ENCODE data around the gene SPIRE2. TPM values are rescaled to one million over a fixed set of nuclear protein-coding genes. Genes with fewer than 3 reads are reported as not detected.
A peak's percentile ranks its signal among the peaks of the same experiment; 100 is the strongest.

The SPIRE2 gene
- total RNA-seq, 3 donors from 2014 or later (not counting 1 experiment from before 2014, with no cell fraction given) = 4.5 to 8.7 (median 6.5) TPM

GRCh38 chr16:89861648-89862047, 33.4 kb downstream of the SPIRE2 start:
- no peak overlapping the region for H3K27ac ChIP-seq (ENCODE audit: low read length)

DNA sequence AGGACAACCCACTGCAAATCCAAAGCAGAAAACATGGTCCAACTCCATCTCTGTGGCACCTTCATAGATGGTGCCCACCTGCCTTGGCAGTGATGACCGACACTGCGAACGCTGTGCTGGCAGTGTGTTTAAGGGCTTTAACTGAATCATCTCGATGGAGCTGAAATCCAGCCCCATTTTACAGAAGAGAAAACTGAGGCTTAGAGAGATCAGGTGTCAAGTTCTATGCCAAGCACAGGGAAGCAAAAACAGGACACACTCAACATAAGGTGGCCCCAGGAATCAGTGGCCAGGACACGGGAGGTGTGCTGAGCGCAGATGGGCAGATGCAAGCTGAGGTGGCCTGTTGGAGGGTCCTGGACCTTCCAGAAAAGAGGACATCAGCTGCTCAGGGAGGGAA, 34.5 kb downstream of the SPIRE2 start:
- no peaks in the 10 kb centered on the region for H3K9me3 Mint-ChIP-seq
- Histone ChIP-seq H3K9me3 (ENCODE audit: control insufficient read depth, insufficient read depth, low read length) (peaks cover 2% of the 10 kb centered on the region), H3K36me3 (ENCODE audit: control insufficient read depth, insufficient read depth, low read length) (no peaks in the 10 kb centered on the region), H3K27me3 (ENCODE audit: control insufficient read depth, insufficient read depth, low read length) (no peaks in the 10 kb centered on the region), H3K27ac (ENCODE audit: low read length) (peak overlapping the region; percentile 79), H3K4me3 (ENCODE audit: low read length) (peak overlapping the region; percentile 28), H3K4me1 (ENCODE audit: control insufficient read depth, insufficient read depth, low read length) (peaks cover 50% of the 10 kb centered on the region)
- WGBS (ENCODE audit: insufficient coverage) = 94% methylated on average over 6 of the region's 6 CpGs
- ATAC-seq (no peak), DNase-seq (no peak)
- H3K4me1 Mint-ChIP-seq = peaks cover 39 to 44% of the 10 kb centered on the region in 2 donors
- H3K36me3 Mint-ChIP-seq = no peaks in the 10 kb centered on the region
- TF ChIP-seq CTCF (IDR thresholded peaks at IDR 0.05) = no peak
- H3K4me3 Mint-ChIP-seq = peak overlapping the region; percentile 92
- intact Hi-C loops (cut with micrococcal nuclease) = loop anchor here (5.0 kb wide), 3 partner anchors 45 to 140 kb away; partner anchors contain the start of genes FANCA, VPS9D1 and ZNF276
- H3K27ac Mint-ChIP-seq = peak overlapping the region; percentile 91
- H3K27me3 Mint-ChIP-seq (ENCODE audit: low read depth in 2 of 2) = no peaks in the 10 kb centered on the region

More at GRCh38 chr16:89861648-89862047, 33.4 kb downstream of the SPIRE2 start:
- H3K9me3 Mint-ChIP-seq = no peaks in the 10 kb centered on the region
- intact Hi-C loops (cut with micrococcal nuclease) = loop anchor here (1.0 to 5.0 kb wide), 5 partner anchors 44 to 161 kb away; partner anchors contain the start of genes FANCA, SPATA2L, VPS9D1 and ZNF276
- H3K27ac Mint-ChIP-seq = peak overlapping the region in 1 of 2 donors; percentile 84
- H3K4me1 ChIP-seq (ENCODE audit: control insufficient read depth, insufficient read depth, low read length) = peaks cover 50% of the 10 kb centered on the region
- no peaks in the 10 kb centered on the region for H3K9me3 ChIP-seq (ENCODE audit: control insufficient read depth, insufficient read depth, low read length)
- no peak for DNase-seq
- no peaks in the 10 kb centered on the region for H3K27me3 ChIP-seq (ENCODE audit: control insufficient read depth, insufficient read depth, low read length)
- no peaks in the 10 kb centered on the region for H3K36me3 Mint-ChIP-seq
- WGBS (ENCODE audit: insufficient coverage) = 85% methylated on average over 11 of the region's 12 CpGs
- TF ChIP-seq CTCF (IDR thresholded peaks at IDR 0.05) = no peak
- no peak for ATAC-seq
- no peak overlapping the region for H3K4me3 ChIP-seq (ENCODE audit: low read length)
- no peaks in the 10 kb centered on the region for H3K36me3 ChIP-seq (ENCODE audit: control insufficient read depth, insufficient read depth, low read length)
- no peaks in the 10 kb centered on the region for H3K27me3 Mint-ChIP-seq (ENCODE audit: low read depth in 2 of 2)
- H3K4me1 Mint-ChIP-seq = peaks cover 39 to 44% of the 10 kb centered on the region in 2 donors
- no peak overlapping the region for H3K4me3 Mint-ChIP-seq

- TF ChIP-seq CTCF (IDR thresholded peaks at IDR 0.05) = no peak
- DNase-seq (peak in 1 of 2 donors; percentile 72), ATAC-seq (peak; percentile 71 to 81 (median 74))
- no peaks in the 10 kb centered on the region for H3K9me3 Mint-ChIP-seq
- Histone ChIP-seq H3K4me1 (ENCODE audit: control insufficient read depth, insufficient read depth, low read length) (peaks cover 50% of the 10 kb centered on the region), H3K27me3 (ENCODE audit: control insufficient read depth, insufficient read depth, low read length) (no peaks in the 10 kb centered on the region), H3K27ac (ENCODE audit: low read length) (peak overlapping the region; percentile 79), H3K4me3 (ENCODE audit: low read length) (peak overlapping the region; percentile 28), H3K9me3 (ENCODE audit: control insufficient read depth, insufficient read depth, low read length) (peaks cover 7% of the 10 kb centered on the region), H3K36me3 (ENCODE audit: control insufficient read depth, insufficient read depth, low read length) (no peaks in the 10 kb centered on the region)
- intact Hi-C loops (cut with micrococcal nuclease) = loop anchor here (5.0 kb wide), 3 partner anchors 47 to 142 kb away; partner anchors contain the start of genes FANCA, VPS9D1 and ZNF276
- peak overlapping the region; percentile 91 for H3K27ac Mint-ChIP-seq
- H3K4me1 Mint-ChIP-seq = peaks cover 39 to 44% of the 10 kb centered on the region in 2 donors
- WGBS (ENCODE audit: insufficient coverage) = 8% methylated on average over 20 of the region's 21 CpGs
- no peaks in the 10 kb centered on the region for H3K36me3 Mint-ChIP-seq
- no peaks in the 10 kb centered on the region for H3K27me3 Mint-ChIP-seq (ENCODE audit: low read depth in 2 of 2)
- peak overlapping the region; percentile 92 for H3K4me3 Mint-ChIP-seq
Measured at GRCh38 chr16:89863741-89864526, 35.7 kb downstream of the SPIRE2 start.
